Pancreas (tissue), 10 donors: Measurements from ENCODE around the gene CCDC184. TPM values are rescaled to one million over a fixed set of nuclear protein-coding genes. Genes with fewer than 3 reads are reported as not detected.
A peak's percentile ranks its signal among the peaks of the same experiment; 100 is the strongest.

Source experiments
- ATAC-seq, 4 donors: fragments of 200-7000 bp; cut with Tn5 transposase; one replicate each; pipeline versions ENCODE4 v1.8.0 to v1.9.1; 2020; ENCODE audit warnings: mild to moderate bottlenecking in 4 of 4, moderate library complexity in 4 of 4
- DNase-seq, 6 donors: peaks; one replicate each; pipeline ENCODE4 v3.0.0-alpha.2; 2020
- FAIRE-seq: peaks from 2 replicates; lab custom pipeline; 2012; peaks lifted over from hg19 to GRCh38; lab: Jason Lieb, UNC
- H3K27ac ChIP-seq, 4 donors: fragments of 200-600 bp; sonication (generic); 1 replicate in 3 of 4; 2 replicates in 1 of 4; pipeline versions ENCODE4 v1.5.0 to v1.8.0; 2020
- H3K27me3 ChIP-seq, 4 donors: fragments of 200-600 bp; one replicate each; pipeline ENCODE4 v1.8.0; 2021
- H3K36me3 ChIP-seq, 3 donors: fragments of 200-600 bp; sonication (generic) in 1 of 3; one replicate each; pipeline versions ENCODE4 v1.5.0 to v1.8.0; 2020 to 2021
- H3K4me1 ChIP-seq, 3 donors: fragments of 200-600 bp; one replicate each; pipeline ENCODE4 v1.8.0; 2021
- H3K4me3 ChIP-seq, 4 donors: fragments of 200-600 bp; sonication (generic) in 2 of 4; one replicate each; pipeline versions ENCODE4 v1.5.0 to v1.8.0; 2020 to 2021
- H3K9me3 ChIP-seq, 4 donors: fragments of 200-600 bp; one replicate each; pipeline ENCODE4 v1.8.0; 2021
- CTCF ChIP-seq, 4 donors: fragments of 200-600 bp; sonication (generic) in 3 of 4; IDR thresholded peaks; one replicate each; pipeline versions ENCODE4 v1.5.0 to v1.8.0; 2021; ENCODE audit warnings: antibody characterized with exemption in 4 of 4
- WGBS, 2 donors: extraction: QIAGEN DNeasy Blood & Tissue Kit; methylation state at CpG; one replicate each; pipeline ENCODE4 v1.1.7; 2013; 5-methylcytosine and 5-hydroxymethylcytosine counted together
- intact Hi-C, 3 donors: fragments of 100-400 bp; cut with DNase I; formaldehyde crosslinking; loops; one replicate each; pipeline versions ENCODE4 v1.11.1 to v1.14.2; 2022
- polyA plus RNA-seq, 2 donors: library from polyadenylated mRNA; stranded (reverse); fragments of 200-250 nt; gene quantifications; one replicate each; pipeline ENCODE4 v1.2.3, GENCODE V29; 2013
- total RNA-seq, 6 donors: library from RNA; stranded (reverse); fragmentation: NEBNext Ultra II Directional in 4 of 6; extraction: Animal tissue kit (Norgen Biotek cat#: 25700) in 4 of 6; gene quantifications; one replicate each; pipeline versions ENCODE4 v1.2.1 to v1.2.4, GENCODE V29; 2021 to 2023
- donor health status: healthy with polysubstance abuse.
- donor health status: DM: no; HTN: no; CAD: no; lungs with moderate emphysema.
- donor health status: DM: no; HTN: no; CAD: no.
- donor health status: control.
- donor health status: control.
- donor health status: Bipolar disorder and iron deficiency.
- donor health status: DM: yes; HTN: yes; CAD: no.
- donor health status: DM: no; HTN: no; CAD: no.
- donor health status: DM: no; HTN: no; CAD: no.
- donor health status: DM: yes; HTN: yes; CAD: no.

CCDC184 gene
- total and polyA plus RNA-seq, 8 donors, result 0.16 to 3.1 (median 0.52) TPM

GRCh38 chr12:48157889-48158370, 25.5 kb upstream of the CCDC184 start:
- ATAC-seq (no peak), FAIRE-seq (no peak), DNase-seq (no peak)
- Histone ChIP-seq H3K9me3 (no peaks in the 10 kb centered on the region), H3K27ac (peak overlapping the region; percentile 44 to 79 (median 62)), H3K4me1 (peaks cover 0 to 7% (median 6%) of the 10 kb centered on the region in 3 donors), H3K4me3 (peak overlapping the region; percentile 41 to 75 (median 57)), H3K27me3 (no peaks in the 10 kb centered on the region), H3K36me3 (no peaks in the 10 kb centered on the region)
- intact Hi-C loops, result no loop called here
- 65 to 70% methylated on average over 3 of the region's 3 CpGs for WGBS, 2 donors
- no peak for TF ChIP-seq CTCF (IDR thresholded peaks at IDR 0.05)

DNA sequence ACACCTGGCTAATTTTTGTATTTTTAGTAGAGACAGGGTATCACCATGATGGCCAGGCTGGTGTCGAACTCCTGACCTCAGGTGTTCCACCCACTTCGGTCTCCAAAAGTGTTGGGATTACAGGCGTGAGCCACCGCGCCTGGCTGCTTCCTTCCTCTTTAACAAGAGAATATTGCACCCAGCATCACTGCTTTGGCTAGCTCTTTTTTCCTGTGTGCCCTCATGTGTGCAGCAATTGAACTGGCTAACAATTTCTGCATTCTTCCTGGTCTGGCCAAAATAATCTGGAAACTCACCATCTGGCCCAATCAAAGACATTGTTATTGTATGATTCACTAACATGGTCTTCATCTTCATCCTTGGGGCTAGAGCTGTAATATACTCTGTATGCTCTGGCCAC, 23.4 kb upstream of the CCDC184 start:
- intact Hi-C loops, result loop anchor here in 1 of 3 donors (10.0 kb wide), 1 partner anchor 205 kb away; no protein-coding TSS in a partner anchor
- peaks cover 0 to 7% (median 6%) of the 10 kb centered on the region in 3 donors for H3K4me1 ChIP-seq
- no peak for TF ChIP-seq CTCF (IDR thresholded peaks at IDR 0.05)
- H3K36me3 ChIP-seq, result no peaks in the 10 kb centered on the region
- no peak overlapping the region for H3K4me3 ChIP-seq
- DNase-seq (no peak), FAIRE-seq (no peak), ATAC-seq (no peak)
- H3K27me3 ChIP-seq, result no peaks in the 10 kb centered on the region
- H3K9me3 ChIP-seq, result no peaks in the 10 kb centered on the region
- 74 to 87% methylated on average over 5 of the region's 5 CpGs for WGBS, 2 donors
- no peak overlapping the region for H3K27ac ChIP-seq

DNA sequence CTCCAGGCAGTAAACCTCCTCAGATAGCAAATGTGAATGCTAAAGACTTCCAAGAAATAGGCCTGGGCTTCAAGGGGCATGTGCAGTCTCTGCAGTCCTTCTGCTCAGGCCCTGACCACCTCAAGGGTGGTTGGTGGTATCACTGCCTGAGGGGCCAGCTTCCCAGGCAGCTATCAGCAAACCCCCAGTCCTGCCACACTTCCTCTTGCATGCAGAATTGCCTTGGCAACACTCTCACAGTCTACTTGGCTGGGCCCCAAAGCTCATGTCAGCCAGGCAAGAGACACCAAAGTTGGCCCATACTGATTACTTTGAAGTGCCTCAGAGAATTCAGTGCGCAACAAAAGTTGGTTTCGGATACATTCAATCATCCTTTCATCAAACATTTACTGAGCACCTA, 22.6 kb upstream of the CCDC184 start:
- intact Hi-C loops, result loop anchor here in 1 of 3 donors (10.0 kb wide), 1 partner anchor 206 kb away; no protein-coding TSS in a partner anchor
- ATAC-seq (no peak), DNase-seq (no peak), FAIRE-seq (no peak)
- Histone ChIP-seq H3K9me3 (no peaks in the 10 kb centered on the region), H3K4me1 (peaks cover 0 to 7% (median 6%) of the 10 kb centered on the region in 3 donors), H3K27me3 (no peaks in the 10 kb centered on the region), H3K4me3 (no peak overlapping the region), H3K36me3 (no peaks in the 10 kb centered on the region), H3K27ac (no peak overlapping the region)
- 71 to 72% methylated on average over 2 of the region's 2 CpGs for WGBS, 2 donors
- TF ChIP-seq CTCF (IDR thresholded peaks at IDR 0.05), result no peak

DNA sequence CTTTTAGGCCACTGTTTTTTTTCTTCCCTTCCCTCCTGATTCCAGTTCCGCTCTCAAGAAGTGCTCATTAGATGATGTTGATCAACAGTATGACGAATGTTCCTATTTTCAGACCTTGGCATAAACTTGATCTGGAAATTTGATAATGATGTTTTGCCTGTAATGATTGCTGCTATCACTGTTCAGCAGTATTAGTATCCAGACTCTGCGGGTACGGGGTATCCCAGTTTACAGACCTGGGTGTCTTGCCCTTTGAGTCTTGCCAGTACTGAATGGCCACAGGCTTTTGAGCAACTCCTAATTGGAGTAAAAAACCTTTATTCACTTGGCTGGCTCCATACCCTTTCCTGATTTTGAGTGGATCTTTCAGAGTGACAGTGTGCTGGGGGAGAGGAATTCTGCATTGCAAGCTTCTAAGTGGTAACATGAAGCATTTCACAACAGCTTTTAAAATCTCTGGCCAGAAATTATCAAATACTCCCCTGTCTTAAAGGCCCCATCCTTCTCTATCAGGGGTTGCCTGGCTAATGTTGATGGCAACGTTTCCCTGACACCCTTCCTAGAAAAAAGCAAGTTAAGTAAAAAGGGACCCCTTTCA, 20.2 kb upstream of the CCDC184 start:
- FAIRE-seq (no peak), ATAC-seq (no peak), DNase-seq (no peak)
- Histone ChIP-seq H3K36me3 (no peaks in the 10 kb centered on the region), H3K4me3 (no peak overlapping the region), H3K4me1 (no peaks in the 10 kb centered on the region), H3K27me3 (no peaks in the 10 kb centered on the region), H3K27ac (no peak overlapping the region), H3K9me3 (no peaks in the 10 kb centered on the region)
- no peak for TF ChIP-seq CTCF (IDR thresholded peaks at IDR 0.05)
- intact Hi-C loops, result loop anchor here in 1 of 3 donors (10.0 kb wide), 1 partner anchor 208 kb away; no protein-coding TSS in a partner anchor
- 40 to 50% methylated on average over 5 of the region's 5 CpGs for WGBS, 2 donors

- Histone ChIP-seq H3K4me1 (no peaks in the 10 kb centered on the region), H3K27me3 (no peaks in the 10 kb centered on the region), H3K9me3 (no peaks in the 10 kb centered on the region), H3K36me3 (no peaks in the 10 kb centered on the region), H3K4me3 (no peak overlapping the region), H3K27ac (no peak overlapping the region)
- no peak for TF ChIP-seq CTCF (IDR thresholded peaks at IDR 0.05)
- intact Hi-C loops, result loop anchor here in 1 of 3 donors (10.0 kb wide), 1 partner anchor 210 kb away; no protein-coding TSS in a partner anchor
- DNase-seq (no peak), ATAC-seq (no peak), FAIRE-seq (no peak)
- 73 to 78% methylated on average over 2 of the region's 2 CpGs for WGBS, 2 donors
Measured at GRCh38 chr12:48164451-48164850, 19.0 kb upstream of the CCDC184 start.
